ACHN (cell line): Measurements from ENCODE around the gene CD8B2.
A peak's percentile ranks its signal among the peaks of the same experiment; 100 is the strongest.
"Not testable (repeated sequence)": the region's sequence is repeated elsewhere in the genome, so short reads cannot be mapped to it uniquely, and the experiment has no call there.

Experiments used
- DNase-seq: peaks from one replicate; pipeline ENCODE4 v3.0.0-alpha.2; 2015
- in situ Hi-C: cut with HindIII; loops from 2 replicates; pipeline ENCODE4 v1.10.0; 2017; ENCODE audit warnings: low sequenced_read_pairs, low pct_ligation_motif_present, low pct_unique_long_range_greater_than_20kb

Gene CD8B2

GRCh38 chr2:106509374-106509770, 22.2 kb downstream of the CD8B2 start:
- not testable (repeated sequence) for DNase-seq

GRCh38 chr2:106510791-106511190, 23.6 kb downstream of the CD8B2 start:
- in situ Hi-C loops, DNase-seq: not testable (repeated sequence)

More at GRCh38 chr2:106509374-106509770, 22.2 kb downstream of the CD8B2 start:
- in situ Hi-C loops = not testable (repeated sequence)

GRCh38 chr2:106511476-106511901, 24.3 kb downstream of the CD8B2 start:
- DNase-seq = peak; percentile 70
- in situ Hi-C loops = not testable (repeated sequence)

GRCh38 chr2:106511934-106512333, 24.8 kb downstream of the CD8B2 start:
- in situ Hi-C loops, DNase-seq: not testable (repeated sequence)

- in situ Hi-C loops, DNase-seq: not testable (repeated sequence)
Measured at GRCh38 chr2:106513391-106513790, 26.2 kb downstream of the CD8B2 start.

GRCh38 chr2:106514827-106515226, 27.7 kb downstream of the CD8B2 start:
- DNase-seq, in situ Hi-C loops: not testable (repeated sequence)

- no peak for DNase-seq
- in situ Hi-C loops = no loop called here
Measured at GRCh38 chr2:106516436-106516835, 29.3 kb downstream of the CD8B2 start.

- DNase-seq = no peak
- in situ Hi-C loops = no loop called here
Measured at GRCh38 chr2:106516864-106517263, 29.7 kb downstream of the CD8B2 start.

GRCh38 chr2:106517329-106517728, 30.2 kb downstream of the CD8B2 start:
- in situ Hi-C loops = no loop called here
- DNase-seq = no peak

- in situ Hi-C loops = no loop called here
- no peak for DNase-seq
Measured at GRCh38 chr2:106519767-106520166, 32.6 kb downstream of the CD8B2 start.

GRCh38 chr2:106521016-106521415, 33.9 kb downstream of the CD8B2 start:
- in situ Hi-C loops = no loop called here
- DNase-seq = no peak

GRCh38 chr2:106523976-106524665, 37.0 kb downstream of the CD8B2 start:
- no peak for DNase-seq
- in situ Hi-C loops = no loop called here

- no peak for DNase-seq
- in situ Hi-C loops = no loop called here
Measured at GRCh38 chr2:106530866-106531265, 43.7 kb downstream of the CD8B2 start.

- DNase-seq = no peak
- in situ Hi-C loops = no loop called here
Measured at GRCh38 chr2:106531676-106532214, 44.6 kb downstream of the CD8B2 start.

- no peak for DNase-seq
- in situ Hi-C loops = no loop called here
Measured at GRCh38 chr2:106532236-106532635, 45.1 kb downstream of the CD8B2 start.

GRCh38 chr2:106534471-106534870, 47.3 kb downstream of the CD8B2 start:
- no peak for DNase-seq
- in situ Hi-C loops = no loop called here

GRCh38 chr2:106536490-106536889, 49.3 kb downstream of the CD8B2 start:
- DNase-seq = no peak
- in situ Hi-C loops = no loop called here

GRCh38 chr2:106537047-106537446, 49.9 kb downstream of the CD8B2 start:
- no peak for DNase-seq
- in situ Hi-C loops = no loop called here

GRCh38 chr2:106537791-106538191, 50.6 kb downstream of the CD8B2 start:
- no peak for DNase-seq
- in situ Hi-C loops = no loop called here

GRCh38 chr2:106540886-106541285, 53.7 kb downstream of the CD8B2 start:
- no peak for DNase-seq
- in situ Hi-C loops = no loop called here
